GM10266 (cell line): ENCODE results near the gene C2orf81.

Experiments used
- DNase-seq: peaks from one replicate; pipeline ENCODE4 v3.0.0; 2012; ENCODE audit errors: extremely low spot score
- CTCF ChIP-seq: IDR thresholded peaks from 2 replicates; pipeline ENCODE4 v1.5.1; 2012; ENCODE audit warnings: mild to moderate bottlenecking, low read depth; ENCODE audit not compliant: control insufficient read depth, insufficient read depth; ENCODE audit errors: missing control alignments

Gene C2orf81

GRCh38 chr2:74373221-74373676 lies 48.2 kb downstream of the C2orf81 start:
- no peak for DNase-seq
- no peak for TF ChIP-seq CTCF

GRCh38 chr2:74372674-74373073 lies 48.7 kb downstream of the C2orf81 start:
- no peak for TF ChIP-seq CTCF
- DNase-seq: no peak

GRCh38 chr2:74371421-74371820 lies 50.0 kb downstream of the C2orf81 start:
- no peak for TF ChIP-seq CTCF
- no peak for DNase-seq

- TF ChIP-seq CTCF: no peak
- no peak for DNase-seq
Measured at GRCh38 chr2:74369976-74370375, 51.4 kb downstream of the C2orf81 start.

GRCh38 chr2:74368499-74368898 lies 52.9 kb downstream of the C2orf81 start:
- no peak for TF ChIP-seq CTCF
- DNase-seq: no peak

- TF ChIP-seq CTCF: no peak
- no peak for DNase-seq
Measured at GRCh38 chr2:74367789-74368188, 53.6 kb downstream of the C2orf81 start.

GRCh38 chr2:74366036-74366435 lies 55.4 kb downstream of the C2orf81 start:
- DNase-seq: no peak
- TF ChIP-seq CTCF: no peak
